GM19324 (cell line): ENCODE results near the gene ZNF598.

Experiments
- ATAC-seq: cut with Tn5 transposase; IDR thresholded peaks from one replicate; pipeline ENCODE4 v1.9.1; 2021; ENCODE audit warnings: mild to moderate bottlenecking, moderate library complexity; ENCODE audit not compliant: unreplicated experiment, low FRiP score

Gene ZNF598

DNA sequence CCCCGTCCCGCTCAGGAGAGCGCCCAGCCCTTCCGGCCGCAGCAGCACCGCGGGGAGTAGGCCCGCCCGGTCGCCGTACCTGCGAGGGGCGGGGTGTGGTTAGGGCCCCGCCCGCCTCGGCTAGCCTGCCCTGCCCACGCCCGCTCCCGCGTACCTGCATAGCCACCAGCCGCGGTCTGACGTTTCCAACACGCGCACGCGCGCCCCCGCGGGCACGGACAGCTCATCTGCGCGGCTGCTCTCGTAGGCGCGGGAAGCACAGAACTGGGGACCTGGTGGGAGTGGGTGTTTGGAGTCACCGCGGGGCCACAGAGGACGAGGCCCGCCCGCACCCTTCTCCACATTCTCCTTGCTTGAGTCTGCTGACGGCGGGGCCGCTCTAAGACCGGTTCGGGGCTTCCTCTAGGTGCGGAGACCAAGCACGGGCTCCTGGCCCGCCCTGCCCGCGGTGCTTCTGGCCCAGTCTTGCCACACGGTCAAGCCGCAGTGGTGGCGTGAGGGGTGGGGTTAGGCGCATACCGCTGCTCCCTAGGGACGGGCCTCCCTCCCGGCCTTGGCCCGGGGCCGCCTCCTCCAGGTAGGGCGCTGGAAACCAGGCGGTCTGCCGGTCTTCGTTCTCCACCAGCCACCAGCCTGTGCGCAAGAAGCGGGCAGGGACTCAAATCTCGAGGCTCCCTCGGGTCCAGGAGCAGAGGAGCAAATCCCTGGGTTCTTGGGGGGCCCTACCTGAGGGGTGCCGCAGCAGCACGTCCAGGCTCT, 30.2 kb downstream of the ZNF598 start:
- ATAC-seq: no peak

DNA sequence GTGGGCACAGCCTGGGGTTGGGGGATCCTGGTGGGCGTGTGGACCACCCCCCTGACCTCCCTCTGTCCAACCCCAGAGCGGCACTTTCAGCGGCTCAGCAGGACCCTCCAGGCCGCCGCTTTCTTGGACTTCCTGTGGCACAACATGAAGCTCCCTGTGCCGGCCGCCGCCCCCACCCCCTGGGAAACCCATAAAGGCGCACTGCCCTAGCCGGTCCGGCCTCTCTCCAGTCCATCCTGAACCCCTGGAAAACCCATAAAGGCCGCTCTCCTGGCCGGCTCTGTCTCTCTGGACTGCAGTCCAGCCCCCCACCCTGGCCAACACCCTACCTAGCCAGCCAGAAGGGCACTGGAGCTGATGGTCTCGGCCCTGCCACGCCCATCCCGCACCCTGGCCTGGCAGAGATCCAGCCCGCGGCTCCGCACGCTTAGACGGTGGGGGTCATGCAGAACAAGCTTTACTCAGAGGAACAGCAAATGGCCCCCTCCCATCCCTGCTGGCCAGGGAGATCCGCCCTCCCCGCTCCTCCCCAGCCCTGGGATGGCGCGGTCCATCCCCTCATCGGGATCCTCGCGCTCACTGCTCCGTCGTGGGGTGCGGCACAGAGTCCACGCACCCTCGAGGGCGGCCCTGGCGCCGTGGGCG, 31.0 kb downstream of the ZNF598 start:
- ATAC-seq: no peak

DNA sequence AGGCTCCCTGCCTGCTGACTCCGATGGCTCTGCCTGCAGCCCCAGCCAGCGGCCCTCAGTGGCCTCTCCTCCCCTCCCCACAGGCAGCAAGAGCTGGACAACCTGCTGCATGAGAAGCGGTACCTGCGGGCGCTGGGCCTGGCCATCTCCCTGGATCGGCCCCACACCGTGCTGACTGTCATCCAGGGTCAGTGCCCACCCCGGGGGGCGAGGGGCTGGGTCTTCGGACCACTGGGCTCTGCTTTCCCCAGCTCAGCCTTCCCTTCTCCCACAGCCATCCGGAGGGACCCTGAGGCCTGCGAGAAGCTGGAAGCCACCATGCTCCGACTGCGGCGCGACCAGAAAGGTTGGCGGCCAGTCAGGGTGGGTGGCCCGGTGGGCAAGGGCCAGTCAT, 31.7 kb downstream of the ZNF598 start:
- no peak for ATAC-seq

DNA sequence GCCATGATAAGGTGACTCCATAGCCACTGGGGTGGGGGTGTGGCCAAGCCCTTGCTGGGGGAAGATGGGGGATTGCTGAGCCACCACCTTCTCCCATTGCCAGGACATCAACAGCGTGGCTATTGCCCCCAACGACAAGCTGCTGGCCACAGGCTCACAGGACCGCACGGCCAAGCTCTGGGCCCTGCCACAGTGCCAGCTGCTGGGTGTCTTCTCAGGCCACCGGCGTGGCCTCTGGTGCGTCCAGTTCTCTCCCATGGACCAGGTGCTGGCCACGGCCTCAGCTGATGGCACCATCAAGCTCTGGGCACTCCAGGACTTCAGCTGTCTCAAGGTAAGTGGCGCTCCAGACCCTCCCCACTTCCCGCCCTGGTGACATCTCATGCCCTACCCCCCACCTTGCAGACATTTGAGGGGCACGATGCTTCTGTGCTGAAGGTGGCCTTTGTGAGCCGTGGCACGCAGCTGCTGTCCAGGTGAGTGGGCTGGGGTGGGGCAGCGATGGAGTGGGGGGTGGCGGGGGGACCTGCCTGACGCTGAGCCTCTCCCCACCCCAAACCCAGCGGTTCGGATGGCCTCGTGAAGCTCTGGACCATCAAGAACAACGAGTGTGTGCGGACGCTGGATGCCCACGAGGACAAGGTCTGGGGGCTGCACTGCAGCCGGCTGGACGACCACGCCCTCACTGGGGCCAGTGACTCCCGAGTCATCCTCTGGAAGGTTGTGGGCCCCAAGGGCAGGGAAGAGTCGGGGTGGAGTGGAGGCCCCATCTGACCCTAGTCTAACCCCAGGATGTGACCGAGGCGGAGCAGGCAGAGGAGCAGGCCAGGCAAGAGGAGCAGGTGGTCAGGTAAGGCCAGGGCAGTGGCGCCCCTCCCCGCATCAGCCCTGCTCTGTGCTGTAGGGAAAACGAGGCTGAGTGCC, 32.4 kb downstream of the ZNF598 start:
- ATAC-seq: no peak

DNA sequence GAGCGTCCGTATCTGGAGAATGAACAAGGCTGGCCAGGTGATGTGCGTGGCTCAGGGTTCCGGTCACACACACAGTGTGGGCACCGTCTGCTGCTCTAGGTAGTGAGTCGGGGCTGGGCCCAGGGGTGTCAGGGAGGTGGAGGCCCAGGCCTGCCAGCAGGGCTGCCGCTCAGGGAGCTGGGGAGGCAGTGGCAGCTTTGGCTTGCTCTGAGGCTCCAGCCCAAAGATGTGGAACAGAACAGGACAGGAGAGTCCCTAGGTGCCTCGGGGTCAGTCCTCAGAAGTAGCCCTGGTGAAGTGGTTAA, 33.5 kb downstream of the ZNF598 start:
- ATAC-seq: no peak

DNA sequence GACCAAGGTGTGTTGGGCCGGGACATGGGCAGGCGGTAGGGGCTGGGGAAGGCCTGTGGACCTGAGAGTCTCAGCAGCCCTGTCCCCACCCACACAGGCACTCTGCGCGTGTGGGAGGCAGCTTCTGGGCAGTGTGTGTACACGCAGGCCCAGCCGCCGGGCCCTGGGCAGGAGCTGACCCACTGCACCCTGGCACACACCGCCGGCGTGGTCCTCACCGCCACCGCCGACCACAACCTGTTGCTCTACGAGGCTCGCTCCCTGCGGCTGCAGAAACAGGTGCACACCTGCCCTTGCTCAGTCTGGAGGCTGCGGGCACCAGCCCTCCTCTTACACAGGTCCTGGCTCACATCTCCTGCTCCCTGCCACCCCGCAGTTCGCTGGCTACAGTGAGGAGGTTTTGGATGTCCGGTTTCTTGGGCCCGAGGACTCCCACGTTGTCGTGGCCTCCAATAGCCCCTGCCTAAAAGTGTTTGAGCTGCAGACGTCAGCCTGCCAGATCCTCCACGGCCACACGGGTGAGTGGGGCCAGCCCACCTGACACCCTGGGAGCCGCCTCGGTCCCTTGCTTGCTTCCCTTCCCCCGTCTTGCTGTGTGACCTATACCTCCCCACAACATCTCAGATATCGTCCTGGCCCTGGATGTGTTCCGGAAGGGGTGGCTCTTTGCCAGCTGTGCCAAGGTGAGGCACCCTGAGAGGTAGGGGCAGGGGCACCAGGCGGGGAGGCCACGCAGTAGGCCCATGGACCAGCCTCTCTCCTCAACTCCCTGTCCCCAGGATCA, 34.0 kb downstream of the ZNF598 start:
- no peak for ATAC-seq

DNA sequence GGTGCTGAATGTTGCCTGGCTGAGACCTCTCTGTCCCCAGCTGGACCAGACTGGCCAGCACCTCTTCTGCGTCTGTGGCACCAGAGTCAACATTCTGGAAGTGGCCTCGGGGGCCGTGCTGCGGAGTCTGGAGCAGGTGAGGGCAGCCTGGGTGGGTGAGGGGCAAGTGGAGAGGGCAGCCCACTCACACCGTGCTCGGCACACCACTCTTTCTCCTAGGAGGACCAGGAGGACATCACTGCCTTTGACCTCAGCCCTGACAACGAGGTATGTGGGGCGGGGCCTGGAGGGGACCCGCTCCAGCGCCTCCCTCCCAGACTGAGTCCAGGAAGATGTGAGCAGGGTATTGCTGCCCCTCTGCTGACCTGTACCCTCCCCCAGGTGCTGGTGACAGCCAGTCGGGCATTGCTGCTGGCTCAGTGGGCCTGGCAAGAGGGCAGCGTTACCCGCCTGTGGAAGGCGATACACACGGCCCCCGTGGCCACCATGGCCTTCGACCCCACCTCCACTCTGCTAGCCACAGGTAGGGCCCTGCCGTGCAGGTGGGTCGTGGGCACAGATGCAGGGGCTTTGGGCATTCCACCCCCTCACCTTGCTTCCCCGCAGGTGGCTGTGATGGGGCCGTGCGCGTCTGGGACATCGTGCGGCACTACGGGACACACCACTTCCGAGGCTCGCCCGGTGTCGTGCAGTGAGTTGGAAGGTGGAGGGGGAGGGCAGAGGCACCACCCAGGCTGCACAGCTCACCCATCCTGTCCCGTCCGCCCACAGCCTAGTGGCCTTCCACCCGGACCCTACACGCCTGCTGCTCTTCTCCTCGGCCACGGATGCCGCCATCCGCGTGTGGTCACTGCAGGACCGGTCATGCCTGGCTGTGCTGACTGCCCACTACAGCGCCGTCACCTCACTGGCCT, 35.2 kb downstream of the ZNF598 start:
- ATAC-seq: no peak

DNA sequence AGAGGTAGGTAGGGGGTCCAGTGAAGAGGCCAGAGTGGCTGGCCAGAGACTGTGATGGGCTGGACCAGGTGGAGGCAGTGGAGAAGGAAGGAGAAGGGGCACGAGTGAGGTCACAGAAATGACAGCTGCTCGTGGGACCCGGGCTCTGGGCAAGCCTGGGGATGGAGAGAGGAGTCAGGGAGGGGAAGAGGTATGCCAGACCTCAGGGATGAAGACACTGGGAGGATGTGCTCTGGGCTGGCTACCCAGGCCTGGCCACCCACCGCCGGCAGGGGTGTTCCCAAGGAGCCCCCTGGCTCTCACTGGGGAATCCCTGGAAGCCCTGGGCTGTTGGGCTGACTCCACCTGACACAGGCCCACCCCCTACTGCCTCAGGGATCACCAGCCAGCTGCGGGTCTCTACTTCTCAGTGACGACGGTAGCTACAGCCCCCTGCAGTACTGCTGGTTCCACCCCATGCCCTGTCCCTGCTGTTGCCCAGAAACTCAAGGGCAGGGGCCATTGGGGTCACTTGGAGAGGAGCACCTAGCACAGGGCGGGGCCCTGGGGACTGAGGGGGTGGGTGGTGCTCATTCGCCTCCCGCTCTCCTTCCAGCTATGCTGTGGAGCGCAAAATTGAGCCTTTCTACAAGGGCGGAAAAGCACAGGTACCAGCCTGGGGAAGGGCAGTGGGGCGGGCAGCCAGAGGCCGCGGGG, 36.0 kb downstream of the ZNF598 start:
- no peak for ATAC-seq

DNA sequence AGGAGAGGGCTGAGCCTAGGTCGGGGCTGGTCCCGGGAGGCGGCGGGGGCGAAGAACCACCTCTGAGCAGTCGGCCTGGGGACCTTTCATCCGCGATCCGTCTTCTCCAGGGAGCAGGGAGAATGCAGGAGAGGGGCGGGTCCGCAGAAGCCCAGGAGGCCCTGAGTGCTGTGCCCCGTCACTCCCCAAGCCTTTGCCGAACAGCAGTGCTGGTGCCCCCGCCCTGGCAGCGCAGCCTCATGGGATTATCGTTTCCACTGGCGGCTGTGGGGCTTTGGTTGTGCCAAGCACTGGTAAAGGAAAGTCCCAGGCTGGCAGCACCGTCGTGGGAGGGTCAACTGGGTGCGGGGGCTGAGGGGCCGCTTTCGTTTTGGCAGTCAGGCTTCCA, 37.1 kb downstream of the ZNF598 start:
- ATAC-seq: peak; percentile 6

DNA sequence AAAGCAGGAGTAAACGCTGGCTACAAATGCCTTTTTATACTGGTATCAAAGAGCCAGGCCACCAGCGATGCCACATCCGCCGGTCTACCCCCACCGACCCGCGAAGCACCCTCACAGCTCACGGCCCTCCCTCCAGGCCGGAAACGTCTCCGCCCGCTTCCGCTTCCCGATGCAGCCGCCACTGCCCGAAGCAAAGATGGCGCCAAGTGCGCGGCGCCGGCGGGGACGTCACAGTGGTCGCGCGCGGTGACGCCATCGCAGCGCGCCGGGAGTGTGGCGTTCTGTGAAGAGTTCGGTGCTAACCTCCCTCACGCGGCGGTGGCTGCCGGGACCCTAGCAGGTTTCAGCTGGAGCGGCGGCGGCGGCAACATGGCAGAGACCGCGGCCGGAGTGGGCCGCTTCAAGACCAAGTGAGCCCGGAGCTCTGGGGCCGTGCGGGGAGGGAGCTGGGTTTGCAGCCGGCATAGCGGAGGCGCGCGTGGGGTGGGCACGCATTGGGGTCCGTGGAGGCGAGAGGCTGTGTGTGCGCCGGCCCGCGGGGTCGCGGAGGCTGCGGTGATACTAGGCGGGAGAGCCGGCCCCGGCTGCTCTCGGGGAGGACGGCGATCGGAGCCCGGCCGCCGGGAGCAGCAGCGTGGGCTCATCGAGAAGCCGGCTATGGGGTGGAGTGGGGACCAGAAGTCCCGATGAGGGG, 37.7 kb downstream of the ZNF598 start, which contains the start of gene TBL3:
TSS of gene TBL3 (plus strand) at position 258 of the 694 bp plus-strand sequence. CDS start at position 370, 112 bp downstream.
- ATAC-seq: peak; percentile 88

DNA sequence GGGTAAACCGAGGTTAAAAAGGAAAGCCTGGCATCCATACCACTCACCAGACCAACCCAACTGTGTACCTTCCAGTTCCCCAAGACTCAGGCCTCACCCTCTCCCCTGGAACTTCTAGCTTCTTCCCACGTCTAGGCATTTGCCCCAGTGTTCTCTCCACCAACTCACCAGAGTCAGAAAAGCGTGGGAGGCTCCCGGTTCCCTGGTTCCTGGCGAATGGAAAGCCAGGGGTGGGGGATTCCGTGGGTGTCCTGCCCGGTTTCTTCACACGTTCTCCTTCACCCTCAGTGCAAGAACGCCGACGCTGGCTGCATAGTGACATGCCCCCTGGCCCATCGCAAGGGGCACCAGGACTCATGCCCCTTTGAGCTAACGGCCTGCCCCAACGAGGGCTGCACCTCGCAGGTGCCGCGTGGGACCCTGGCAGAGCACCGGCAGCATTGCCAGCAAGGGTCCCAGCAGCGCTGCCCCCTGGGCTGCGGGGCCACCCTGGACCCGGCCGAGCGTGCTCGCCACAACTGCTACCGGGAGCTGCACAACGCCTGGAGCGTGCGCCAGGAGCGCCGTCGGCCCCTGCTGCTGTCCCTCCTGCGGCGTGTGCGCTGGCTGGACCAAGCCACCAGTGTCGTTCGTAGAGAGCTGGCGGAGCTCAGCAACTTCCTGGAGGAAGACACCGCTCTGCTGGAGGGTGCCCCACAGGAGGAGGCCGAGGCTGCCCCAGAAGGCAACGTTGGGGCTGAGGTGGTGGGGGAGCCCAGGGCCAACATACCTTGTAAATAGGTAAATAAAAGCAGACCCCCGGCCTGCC, 41.3 kb downstream of the ZNF598 start:
- no peak for ATAC-seq

DNA sequence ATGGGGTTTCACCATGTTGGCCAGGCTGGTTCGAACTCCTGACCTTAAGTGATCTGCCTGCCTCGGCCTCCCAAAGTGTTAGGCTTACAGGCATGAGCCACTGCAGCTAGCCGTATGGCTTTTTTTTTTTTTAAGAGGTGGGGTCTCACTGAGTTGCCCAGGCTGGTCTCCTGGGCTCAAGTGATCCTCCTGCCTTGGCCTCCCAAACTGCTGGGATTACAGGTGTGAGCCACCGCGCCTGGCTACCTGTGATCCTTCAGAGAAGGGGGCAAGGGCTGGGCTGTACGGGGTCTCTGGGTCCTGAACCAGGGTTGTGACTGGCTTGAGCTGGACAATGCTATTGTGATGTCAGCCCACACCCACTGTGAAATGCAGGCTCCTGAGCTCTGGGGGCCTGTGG, 43.2 kb downstream of the ZNF598 start, which contains the start of gene RNF151:
TSS of gene RNF151 (plus strand) at position 397 of the 400 bp plus-strand sequence. CDS start 26 bp downstream, outside the sequence.
- ATAC-seq: no peak

DNA sequence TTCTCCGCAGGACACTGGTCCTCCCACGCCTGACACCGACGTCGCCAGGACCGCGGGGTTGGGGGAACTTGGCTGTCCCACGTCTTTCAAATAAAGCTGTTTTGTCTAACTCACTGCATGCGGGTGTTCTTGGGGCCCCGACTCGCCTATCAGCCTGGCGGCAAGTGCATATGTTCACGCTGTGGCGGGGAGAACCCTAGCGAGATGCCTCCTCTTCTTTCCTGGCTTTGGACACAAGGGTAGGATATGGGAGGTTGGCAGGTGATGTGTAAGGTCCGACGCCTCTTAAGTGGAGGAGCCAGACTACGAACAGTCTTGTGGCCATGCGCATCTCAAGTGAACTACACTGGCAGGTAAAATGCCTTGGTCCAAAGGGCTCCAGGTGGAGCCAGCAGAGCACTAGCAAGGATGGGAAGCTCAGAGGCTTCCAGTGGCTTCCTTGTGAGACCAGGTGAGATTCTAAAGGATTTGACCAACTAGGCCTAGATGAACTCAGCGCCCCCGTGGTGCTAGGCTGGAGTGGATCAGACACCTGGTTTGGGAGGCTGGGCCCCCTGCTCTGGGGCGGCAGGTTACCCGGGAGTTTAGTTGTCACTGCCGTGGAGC, 44.1 kb downstream of the ZNF598 start:
- ATAC-seq: no peak

DNA sequence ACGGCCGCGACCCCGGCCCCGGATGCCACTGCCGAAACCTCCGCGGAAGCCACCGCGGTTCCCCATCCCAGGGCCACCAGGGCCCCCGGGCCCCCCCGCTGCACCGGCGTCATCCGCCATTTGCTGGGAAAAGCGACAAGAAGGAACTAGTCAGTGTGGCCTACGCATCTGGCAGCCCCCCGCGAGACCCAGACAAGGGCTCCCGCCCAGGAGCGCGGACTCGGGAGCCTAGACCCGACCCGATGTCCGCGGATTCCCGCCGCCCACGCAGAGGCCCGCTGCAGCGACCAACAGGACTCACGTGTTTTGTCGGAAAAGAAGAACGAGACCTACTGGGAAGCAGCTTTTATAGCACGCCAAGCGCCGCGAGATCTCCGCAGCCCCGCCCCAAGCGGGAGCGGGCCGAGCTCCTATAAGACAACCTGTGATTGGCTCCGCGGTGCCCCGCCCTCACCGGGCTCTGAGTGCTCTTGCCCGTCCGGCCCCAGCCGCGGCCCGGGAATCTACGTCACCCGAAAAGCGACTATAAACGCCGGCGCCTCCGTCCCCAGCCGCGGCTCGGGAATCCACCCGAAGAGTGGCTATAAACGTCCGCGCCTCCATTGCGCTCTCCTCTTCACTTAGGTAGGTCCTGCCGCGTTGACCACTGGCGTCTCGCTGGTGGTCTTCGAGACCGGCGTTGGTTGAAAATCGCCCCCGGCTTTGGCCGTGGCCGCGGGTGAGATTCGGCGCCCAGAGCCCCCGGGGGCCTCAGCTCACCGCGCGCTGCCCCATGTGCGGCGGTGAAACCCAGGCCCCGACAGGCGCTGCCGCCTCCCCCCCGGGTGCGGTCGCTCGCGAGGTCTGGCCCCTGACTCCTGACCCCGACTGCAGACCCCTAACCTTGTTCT, 44.9 kb downstream of the ZNF598 start, which contains the start of gene RPS2:
TSS of gene RPS2 (minus strand) at position 321 of the 890 bp plus-strand sequence. CDS start at position 120, 201 bp downstream.
- ATAC-seq: peak; percentile 88

DNA sequence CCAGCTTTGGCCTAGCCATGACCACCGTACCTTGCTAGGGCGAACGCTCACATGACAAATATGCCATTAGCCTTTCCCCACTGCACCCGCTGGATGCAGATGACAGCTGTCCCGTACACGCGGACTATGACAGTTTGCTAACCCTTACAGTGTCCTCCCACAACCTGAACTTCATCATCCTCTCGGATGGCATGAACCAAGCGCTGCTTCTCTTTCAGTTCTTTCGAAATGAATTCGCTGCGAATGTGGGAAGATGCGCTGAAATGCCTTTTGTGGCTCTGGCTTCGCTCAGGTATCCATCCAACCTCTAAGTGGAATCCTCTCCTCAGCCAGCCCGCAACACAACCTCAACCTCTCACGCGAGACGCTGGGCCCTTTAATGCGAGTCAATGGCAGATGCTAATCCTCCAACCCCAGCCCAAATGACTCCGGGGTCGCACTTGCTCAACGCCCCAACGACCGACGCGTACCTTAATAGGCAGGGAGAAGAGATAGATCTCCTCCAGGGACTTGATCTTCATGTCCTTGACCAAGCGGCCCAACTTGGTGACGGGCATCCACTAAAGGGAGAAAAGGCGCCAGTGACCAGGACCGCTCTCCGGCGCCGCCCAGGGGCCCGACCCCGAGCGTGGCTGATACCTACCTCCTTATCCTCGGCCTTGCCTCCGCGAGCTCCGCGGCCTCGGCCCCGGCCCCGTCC, 45.7 kb downstream of the ZNF598 start:
- ATAC-seq: peak; percentile 7
